GM23338 (cell line): ENCODE data around the gene STK39. TPM values are rescaled to one million over a fixed set of nuclear protein-coding genes. Genes with fewer than 3 reads are reported as not detected.

Experiments used
- ATAC-seq: fragments of 200-7000 bp; cut with Tn5 transposase; 3 replicates; pipeline ENCODE4 v1.9.1; 2020
- DNase-seq: peaks from one replicate; pipeline ENCODE4 v3.0.0-alpha.2; 2015; ENCODE audit warnings: low spot score
- H2AFZ ChIP-seq: fragments of 200-600 bp; sonication (generic); 2 replicates; pipeline ENCODE4 v1.8.0; 2016; ENCODE audit warnings: antibody characterized with exemption, mild to moderate bottlenecking, moderate library complexity
- H3F3A ChIP-seq: fragments of 200-600 bp; sonication (generic); replicated peaks from 2 replicates; pipeline ENCODE4 v1.8.0; 2017; ENCODE audit warnings: antibody characterized with exemption, mixed run types, low read depth
- H3K27ac ChIP-seq: fragments of 200-600 bp; sonication (generic); 2 replicates; pipeline ENCODE4 v1.6.1; 2016; ENCODE audit warnings: low read depth
- H3K27me3 ChIP-seq: fragments of 200-600 bp; sonication (generic); 2 replicates; pipeline ENCODE4 v1.8.0; 2016; ENCODE audit warnings: mild to moderate bottlenecking, mixed run types, moderate library complexity; ENCODE audit not compliant: insufficient read depth
- H3K36me3 ChIP-seq: fragments of 200-600 bp; sonication (generic); 2 replicates; pipeline ENCODE4 v1.8.0; 2016; ENCODE audit warnings: mild to moderate bottlenecking; ENCODE audit not compliant: insufficient read depth
- H3K4me1 ChIP-seq: fragments of 200-600 bp; sonication (generic); 2 replicates; pipeline ENCODE4 v1.8.0; 2016; ENCODE audit warnings: mild to moderate bottlenecking, moderate library complexity; ENCODE audit not compliant: insufficient read depth
- H3K4me2 ChIP-seq: fragments of 200-600 bp; sonication (generic); 2 replicates; pipeline ENCODE4 v1.7.1; 2017; ENCODE audit warnings: mixed run types
- H3K4me3 ChIP-seq: fragments of 200-600 bp; sonication (generic); 2 replicates; pipeline ENCODE4 v1.6.1; 2016; ENCODE audit warnings: mixed run types
- H3K79me2 ChIP-seq: fragments of 200-600 bp; sonication (generic); replicated peaks from 2 replicates; pipeline ENCODE4 v1.8.0; 2017; ENCODE audit warnings: mild to moderate bottlenecking; ENCODE audit not compliant: insufficient read depth
- H3K9me2 ChIP-seq: fragments of 200-600 bp; sonication (generic); 2 replicates; pipeline ENCODE4 v1.8.0; 2017; ENCODE audit not compliant: insufficient read depth
- H4K20me1 ChIP-seq: fragments of 200-600 bp; sonication (generic); replicated peaks from 2 replicates; pipeline ENCODE4 v1.8.0; 2017; ENCODE audit warnings: mild to moderate bottlenecking; ENCODE audit not compliant: insufficient read depth
- H3K27ac Mint-ChIP-seq: 2 replicates; pipeline ENCODE4 v1.8.0; 2020; ENCODE audit warnings: inconsistent platforms, mild to moderate bottlenecking, moderate library complexity, mixed read lengths
- H3K27me3 Mint-ChIP-seq: 3 replicates; pipeline ENCODE4 v1.8.0; 2022; ENCODE audit warnings: low read depth, mild to moderate bottlenecking, moderate library complexity, mixed read lengths, inconsistent platforms; ENCODE audit not compliant: insufficient read depth, poor library complexity
- H3K36me3 Mint-ChIP-seq: 3 replicates; pipeline ENCODE4 v1.8.0; 2021; ENCODE audit warnings: low read depth, mild to moderate bottlenecking, inconsistent platforms, moderate library complexity, mixed read lengths
- H3K4me1 Mint-ChIP-seq: 3 replicates; pipeline ENCODE4 v1.8.0; 2020; ENCODE audit warnings: mild to moderate bottlenecking, inconsistent platforms, mixed read lengths
- H3K4me3 Mint-ChIP-seq: 3 replicates; pipeline ENCODE4 v1.8.0; 2021; ENCODE audit warnings: moderate library complexity, mild to moderate bottlenecking, inconsistent platforms, mixed read lengths
- H3K9me3 Mint-ChIP-seq: 3 replicates; pipeline ENCODE4 v1.8.0; 2020; ENCODE audit warnings: moderate library complexity, mild to moderate bottlenecking, inconsistent platforms, mixed read lengths
- CREB1 ChIP-seq: fragments of 250-450 bp; sonication (Bioruptor Pico); IDR thresholded peaks from 2 replicates; pipeline ENCODE4 v1.5.0; 2020; ENCODE audit warnings: low read depth, mild to moderate bottlenecking, moderate library complexity
- EZH2 ChIP-seq: fragments of 200-600 bp; sonication (generic); IDR thresholded peaks from one replicate; pipeline ENCODE4 v1.8.0; 2017; ENCODE audit warnings: antibody characterized with exemption, mild to moderate bottlenecking, low read depth; ENCODE audit not compliant: unreplicated experiment
- NANOG ChIP-seq: IDR thresholded peaks from 2 replicates; pipeline ENCODE4 v1.6.1; 2016; ENCODE audit warnings: antibody characterized with exemption, borderline replicate concordance
- POLR2AphosphoS5 ChIP-seq: IDR thresholded peaks from 2 replicates; pipeline ENCODE4 v1.6.1; 2016; ENCODE audit warnings: antibody characterized with exemption, low read depth
- ZNF114 ChIP-seq: fragments of 250-450 bp; sonication (Bioruptor Pico); IDR thresholded peaks from 2 replicates; pipeline ENCODE4 v1.5.0; 2020; ENCODE audit warnings: mild to moderate bottlenecking, moderate library complexity
- polyA plus RNA-seq: library from polyadenylated mRNA; unstranded; fragments of >200 nt; fragmentation: Nextera tagmentation; extraction: Ambion mirVana; gene quantifications from 2 replicates; pipeline ENCODE4 v1.2.1, GENCODE V29; 2016
- total RNA-seq: library from RNA; depleted of rRNA; stranded (reverse); fragments of >200 nt; shearing (Covaris generic); gene quantifications from 2 replicates; pipeline ENCODE4 v1.2.3, GENCODE V29; 2014
- TF ChIP-seq, protein P1 (sequence below): fragments of 250-450 bp; sonication (Bioruptor Pico); IDR thresholded peaks from 2 replicates; pipeline ENCODE4 v1.5.0; 2020; ENCODE audit warnings: mild to moderate bottlenecking, moderate library complexity
- TF ChIP-seq, protein P2 (sequence below), 2 experiments: fragments of 200-600 bp in 1 of 2; sonication (generic) in 1 of 2; conservative IDR thresholded peaks; 2 replicates each; pipeline versions ENCODE4 v1.5.1 to v1.6.1; 2016 to 2017; ENCODE audit warnings: antibody characterized with exemption in 2 of 2, low read depth in 2 of 2, mild to moderate bottlenecking in 2 of 2, moderate library complexity in 1 of 2

STK39 gene
- total and polyA plus RNA-seq, 2 experiments from 2014 or later: 9.5 to 16.9 TPM

DNA sequence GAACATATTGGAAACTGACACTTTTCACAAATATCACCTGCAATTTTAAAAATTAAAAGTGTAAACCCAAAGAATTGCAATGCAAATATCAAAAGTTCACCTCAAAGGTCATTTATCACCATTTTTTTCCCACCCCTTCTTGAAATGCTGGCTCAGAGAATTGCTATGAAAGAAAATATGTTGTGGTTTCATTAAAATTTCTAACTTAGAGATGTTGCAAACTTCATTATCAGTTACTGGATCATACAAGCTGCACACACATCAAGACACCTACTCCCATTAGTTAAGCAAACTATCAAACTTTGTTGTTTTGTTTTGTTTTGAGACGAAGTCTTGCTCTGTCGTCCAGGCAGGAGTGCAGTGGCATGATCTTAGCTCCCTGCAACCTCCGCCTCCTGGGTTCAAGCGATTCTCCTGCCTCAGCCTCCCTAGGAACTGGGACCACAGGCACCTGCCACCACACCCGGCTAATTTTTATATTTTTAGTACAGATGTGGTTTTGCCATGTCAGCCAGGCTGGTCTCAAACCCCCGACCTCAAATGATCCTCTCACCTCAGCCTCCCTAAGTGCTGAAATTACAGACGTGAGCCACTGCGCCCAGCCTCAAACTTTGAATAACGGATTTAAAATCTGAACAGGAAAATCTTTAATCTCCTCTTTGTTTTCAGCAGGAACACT is 37.0 kb downstream of the STK39 start:
- Mint-ChIP-seq H3K4me3 (no peak overlapping the region), H3K9me3 (no peaks in the 10 kb centered on the region), H3K4me1 (peaks cover 13% of the 10 kb centered on the region), H3K36me3 (no peaks in the 10 kb centered on the region), H3K27me3 (peaks cover 3% of the 10 kb centered on the region), H3K27ac (no peak overlapping the region)
- Histone ChIP-seq H3K27ac (no peak overlapping the region), H4K20me1 (no peaks in the 10 kb centered on the region), H3K4me3 (no peak overlapping the region), H3K36me3 (no peaks in the 10 kb centered on the region), H3K79me2 (no peaks in the 10 kb centered on the region), H3F3A (no peaks in the 10 kb centered on the region), H2AFZ (no peak overlapping the region), H3K9me2 (no peaks in the 10 kb centered on the region), H3K4me2 (no peak overlapping the region), H3K27me3 (no peaks in the 10 kb centered on the region), H3K4me1 (no peaks in the 10 kb centered on the region)
- TF ChIP-seq, protein P1, sequence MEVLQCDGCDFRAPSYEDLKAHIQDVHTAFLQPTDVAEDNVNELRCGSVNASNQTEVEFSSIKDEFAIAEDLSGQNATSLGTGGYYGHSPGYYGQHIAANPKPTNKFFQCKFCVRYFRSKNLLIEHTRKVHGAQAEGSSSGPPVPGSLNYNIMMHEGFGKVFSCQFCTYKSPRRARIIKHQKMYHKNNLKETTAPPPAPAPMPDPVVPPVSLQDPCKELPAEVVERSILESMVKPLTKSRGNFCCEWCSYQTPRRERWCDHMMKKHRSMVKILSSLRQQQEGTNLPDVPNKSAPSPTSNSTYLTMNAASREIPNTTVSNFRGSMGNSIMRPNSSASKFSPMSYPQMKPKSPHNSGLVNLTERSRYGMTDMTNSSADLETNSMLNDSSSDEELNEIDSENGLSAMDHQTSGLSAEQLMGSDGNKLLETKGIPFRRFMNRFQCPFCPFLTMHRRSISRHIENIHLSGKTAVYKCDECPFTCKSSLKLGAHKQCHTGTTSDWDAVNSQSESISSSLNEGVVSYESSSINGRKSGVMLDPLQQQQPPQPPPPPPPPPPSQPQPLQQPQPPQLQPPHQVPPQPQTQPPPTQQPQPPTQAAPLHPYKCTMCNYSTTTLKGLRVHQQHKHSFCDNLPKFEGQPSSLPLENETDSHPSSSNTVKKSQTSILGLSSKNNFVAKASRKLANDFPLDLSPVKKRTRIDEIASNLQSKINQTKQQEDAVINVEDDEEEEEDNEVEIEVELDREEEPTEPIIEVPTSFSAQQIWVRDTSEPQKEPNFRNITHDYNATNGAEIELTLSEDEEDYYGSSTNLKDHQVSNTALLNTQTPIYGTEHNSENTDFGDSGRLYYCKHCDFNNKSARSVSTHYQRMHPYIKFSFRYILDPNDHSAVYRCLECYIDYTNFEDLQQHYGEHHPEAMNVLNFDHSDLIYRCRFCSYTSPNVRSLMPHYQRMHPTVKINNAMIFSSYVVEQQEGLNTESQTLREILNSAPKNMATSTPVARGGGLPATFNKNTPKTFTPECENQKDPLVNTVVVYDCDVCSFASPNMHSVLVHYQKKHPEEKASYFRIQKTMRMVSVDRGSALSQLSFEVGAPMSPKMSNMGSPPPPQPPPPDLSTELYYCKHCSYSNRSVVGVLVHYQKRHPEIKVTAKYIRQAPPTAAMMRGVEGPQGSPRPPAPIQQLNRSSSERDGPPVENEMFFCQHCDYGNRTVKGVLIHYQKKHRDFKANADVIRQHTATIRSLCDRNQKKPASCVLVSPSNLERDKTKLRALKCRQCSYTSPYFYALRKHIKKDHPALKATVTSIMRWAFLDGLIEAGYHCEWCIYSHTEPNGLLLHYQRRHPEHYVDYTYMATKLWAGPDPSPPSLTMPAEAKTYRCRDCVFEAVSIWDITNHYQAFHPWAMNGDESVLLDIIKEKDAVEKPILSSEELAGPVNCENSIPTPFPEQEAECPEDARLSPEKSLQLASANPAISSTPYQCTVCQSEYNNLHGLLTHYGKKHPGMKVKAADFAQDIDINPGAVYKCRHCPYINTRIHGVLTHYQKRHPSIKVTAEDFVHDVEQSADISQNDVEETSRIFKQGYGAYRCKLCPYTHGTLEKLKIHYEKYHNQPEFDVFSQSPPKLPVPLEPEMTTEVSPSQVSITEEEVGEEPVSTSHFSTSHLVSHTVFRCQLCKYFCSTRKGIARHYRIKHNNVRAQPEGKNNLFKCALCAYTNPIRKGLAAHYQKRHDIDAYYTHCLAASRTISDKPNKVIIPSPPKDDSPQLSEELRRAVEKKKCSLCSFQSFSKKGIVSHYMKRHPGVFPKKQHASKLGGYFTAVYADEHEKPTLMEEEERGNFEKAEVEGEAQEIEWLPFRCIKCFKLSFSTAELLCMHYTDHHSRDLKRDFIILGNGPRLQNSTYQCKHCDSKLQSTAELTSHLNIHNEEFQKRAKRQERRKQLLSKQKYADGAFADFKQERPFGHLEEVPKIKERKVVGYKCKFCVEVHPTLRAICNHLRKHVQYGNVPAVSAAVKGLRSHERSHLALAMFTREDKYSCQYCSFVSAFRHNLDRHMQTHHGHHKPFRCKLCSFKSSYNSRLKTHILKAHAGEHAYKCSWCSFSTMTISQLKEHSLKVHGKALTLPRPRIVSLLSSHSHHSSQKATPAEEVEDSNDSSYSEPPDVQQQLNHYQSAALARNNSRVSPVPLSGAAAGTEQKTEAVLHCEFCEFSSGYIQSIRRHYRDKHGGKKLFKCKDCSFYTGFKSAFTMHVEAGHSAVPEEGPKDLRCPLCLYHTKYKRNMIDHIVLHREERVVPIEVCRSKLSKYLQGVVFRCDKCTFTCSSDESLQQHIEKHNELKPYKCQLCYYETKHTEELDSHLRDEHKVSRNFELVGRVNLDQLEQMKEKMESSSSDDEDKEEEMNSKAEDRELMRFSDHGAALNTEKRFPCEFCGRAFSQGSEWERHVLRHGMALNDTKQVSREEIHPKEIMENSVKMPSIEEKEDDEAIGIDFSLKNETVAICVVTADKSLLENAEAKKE (CRISPR knock-in tag): no peak
- TF ChIP-seq POLR2AphosphoS5 (no peak), NANOG (no peak), EZH2 (no peak), CREB1 (CRISPR knock-in tag) (no peak), ZNF114 (CRISPR knock-in tag) (no peak)
- TF ChIP-seq, protein P2, sequence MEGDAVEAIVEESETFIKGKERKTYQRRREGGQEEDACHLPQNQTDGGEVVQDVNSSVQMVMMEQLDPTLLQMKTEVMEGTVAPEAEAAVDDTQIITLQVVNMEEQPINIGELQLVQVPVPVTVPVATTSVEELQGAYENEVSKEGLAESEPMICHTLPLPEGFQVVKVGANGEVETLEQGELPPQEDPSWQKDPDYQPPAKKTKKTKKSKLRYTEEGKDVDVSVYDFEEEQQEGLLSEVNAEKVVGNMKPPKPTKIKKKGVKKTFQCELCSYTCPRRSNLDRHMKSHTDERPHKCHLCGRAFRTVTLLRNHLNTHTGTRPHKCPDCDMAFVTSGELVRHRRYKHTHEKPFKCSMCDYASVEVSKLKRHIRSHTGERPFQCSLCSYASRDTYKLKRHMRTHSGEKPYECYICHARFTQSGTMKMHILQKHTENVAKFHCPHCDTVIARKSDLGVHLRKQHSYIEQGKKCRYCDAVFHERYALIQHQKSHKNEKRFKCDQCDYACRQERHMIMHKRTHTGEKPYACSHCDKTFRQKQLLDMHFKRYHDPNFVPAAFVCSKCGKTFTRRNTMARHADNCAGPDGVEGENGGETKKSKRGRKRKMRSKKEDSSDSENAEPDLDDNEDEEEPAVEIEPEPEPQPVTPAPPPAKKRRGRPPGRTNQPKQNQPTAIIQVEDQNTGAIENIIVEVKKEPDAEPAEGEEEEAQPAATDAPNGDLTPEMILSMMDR (conservative IDR thresholded peaks at IDR 0.05; ENCODE audit: low read depth in 2 of 2): no peak
- DNase-seq: no peak
- ATAC-seq: no peak
